GM21447 (cell line): ENCODE measurements around the gene ADCY2.

Source experiments
- ATAC-seq: cut with Tn5 transposase; IDR thresholded peaks from one replicate; pipeline ENCODE4 v1.9.1; 2021; ENCODE audit not compliant: unreplicated experiment

The ADCY2 gene

DNA sequence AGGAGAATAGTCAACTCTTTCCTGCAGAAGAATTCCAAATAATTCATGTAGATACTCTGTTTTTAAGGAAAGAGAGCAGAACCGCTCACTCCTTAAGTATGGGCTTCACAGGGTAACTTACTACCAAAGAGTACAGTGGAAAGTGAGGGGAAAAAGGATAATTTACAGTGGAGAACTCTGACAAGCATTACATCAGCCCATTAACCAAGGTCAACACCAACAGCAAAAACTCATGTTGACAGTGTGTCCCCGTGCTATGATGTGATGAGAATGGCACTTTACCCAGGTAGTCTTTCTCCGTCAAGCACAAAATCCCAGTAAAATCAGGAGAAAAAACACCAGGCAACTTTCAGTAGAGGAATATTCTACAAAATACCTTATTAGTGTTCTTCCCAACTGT is 104.3 kb downstream of the ADCY2 start:
- ATAC-seq, result no peak

DNA sequence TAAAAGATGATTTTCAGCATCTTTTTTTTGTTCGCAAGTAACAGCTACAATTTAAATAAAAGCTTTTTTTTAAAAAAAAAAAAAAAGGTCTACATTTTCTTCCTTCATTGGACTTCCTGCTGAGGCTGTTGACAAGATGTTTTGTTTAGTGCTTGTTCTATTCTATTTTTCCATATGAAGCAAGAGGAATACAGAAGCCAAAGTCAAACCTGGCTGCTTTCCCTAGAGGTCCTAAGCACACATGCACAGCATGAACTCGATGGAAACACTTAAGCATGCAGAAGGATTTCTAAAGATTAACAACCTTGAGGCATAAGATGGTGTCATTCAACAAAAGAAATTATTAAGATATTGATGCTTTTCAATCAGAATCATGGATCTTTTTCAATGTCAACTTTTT is 105.1 kb downstream of the ADCY2 start:
- ATAC-seq, result no peak

DNA sequence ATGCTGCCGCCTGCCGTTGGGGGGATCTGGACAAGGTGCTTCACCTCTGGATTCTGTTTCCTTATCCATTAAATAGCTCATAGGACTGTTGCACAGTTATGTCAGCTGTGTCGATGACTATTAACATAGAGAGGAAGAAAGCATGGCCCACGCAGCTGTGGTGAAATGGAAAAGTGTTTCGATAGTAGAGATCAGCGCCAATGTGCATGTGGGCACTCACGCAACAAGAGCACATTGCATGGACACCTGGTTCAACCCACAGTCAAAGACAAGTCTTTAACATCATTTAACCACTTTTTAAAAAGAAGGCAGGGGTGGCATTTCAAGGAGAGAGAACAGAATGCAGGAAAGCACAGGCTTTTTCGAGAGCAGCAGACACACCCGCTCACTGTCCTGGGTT is 107.6 kb downstream of the ADCY2 start:
- ATAC-seq, result no peak

DNA sequence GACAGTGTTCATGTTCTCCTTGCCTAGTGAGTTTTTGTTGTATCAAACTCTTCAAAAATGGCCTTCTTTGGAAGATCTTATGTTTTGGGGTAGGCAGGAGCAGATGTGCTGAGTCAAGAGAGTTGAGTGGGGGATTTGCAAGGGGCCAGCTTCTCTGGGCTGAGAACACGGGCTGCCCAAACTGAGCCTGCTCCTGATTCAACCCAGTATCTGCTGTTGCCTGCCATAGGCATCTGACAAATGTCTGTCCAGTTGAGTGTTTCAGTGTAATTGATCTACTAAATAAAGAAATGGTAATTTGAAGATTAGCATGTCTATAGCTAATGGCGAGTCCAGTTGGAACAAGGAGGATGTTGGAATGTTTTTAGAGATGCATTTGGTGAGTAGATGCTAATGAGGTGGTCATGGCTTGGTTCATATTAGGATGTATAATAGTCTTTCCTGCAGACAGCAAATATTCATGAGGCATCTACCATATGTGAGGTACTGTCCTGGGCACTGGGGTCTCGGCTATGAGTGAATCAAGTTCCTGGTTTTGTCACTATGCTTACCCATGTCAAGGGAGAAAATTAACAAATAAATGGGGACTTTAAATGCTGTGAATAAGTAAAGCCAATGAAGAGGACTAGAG is 119.5 kb downstream of the ADCY2 start:
- ATAC-seq, result no peak

DNA sequence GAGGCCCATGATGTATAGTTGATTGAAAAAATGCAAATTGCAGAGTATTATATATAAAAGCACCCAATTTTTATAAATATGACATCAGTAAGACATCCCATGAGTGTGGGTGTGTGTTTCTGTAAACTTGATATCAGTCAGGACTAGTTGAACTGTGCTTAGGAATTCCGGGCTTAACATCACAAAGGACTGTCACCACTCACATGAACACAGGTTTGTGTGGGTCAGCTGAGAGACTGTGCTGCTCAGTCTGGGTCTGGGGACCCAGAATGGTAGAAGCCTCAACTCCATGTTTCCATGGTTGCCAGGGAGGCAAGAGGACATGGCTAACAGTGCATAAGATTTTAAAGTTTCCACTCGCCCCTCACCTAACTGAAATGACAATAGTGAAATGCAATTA is 120.3 kb downstream of the ADCY2 start:
- ATAC-seq, result no peak

DNA sequence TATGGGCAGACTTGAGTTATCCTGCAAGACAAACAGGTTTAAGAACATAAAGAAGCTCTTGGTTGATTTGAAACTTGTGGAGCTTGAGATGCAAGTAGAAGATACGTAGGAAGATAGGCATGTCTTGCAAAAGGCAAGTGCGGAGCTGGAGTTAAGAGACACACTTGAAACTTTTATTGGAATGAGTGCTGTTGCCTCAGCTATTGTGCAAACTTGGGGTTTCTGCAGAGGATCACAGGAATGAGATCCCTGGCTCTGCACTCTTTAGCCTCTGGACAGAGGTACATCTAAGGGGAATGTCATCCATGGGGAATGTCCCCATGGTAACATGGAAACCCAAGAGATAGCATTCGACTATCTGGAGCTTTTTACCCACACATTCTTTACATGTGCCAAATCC is 121.1 kb downstream of the ADCY2 start:
- no peak for ATAC-seq

DNA sequence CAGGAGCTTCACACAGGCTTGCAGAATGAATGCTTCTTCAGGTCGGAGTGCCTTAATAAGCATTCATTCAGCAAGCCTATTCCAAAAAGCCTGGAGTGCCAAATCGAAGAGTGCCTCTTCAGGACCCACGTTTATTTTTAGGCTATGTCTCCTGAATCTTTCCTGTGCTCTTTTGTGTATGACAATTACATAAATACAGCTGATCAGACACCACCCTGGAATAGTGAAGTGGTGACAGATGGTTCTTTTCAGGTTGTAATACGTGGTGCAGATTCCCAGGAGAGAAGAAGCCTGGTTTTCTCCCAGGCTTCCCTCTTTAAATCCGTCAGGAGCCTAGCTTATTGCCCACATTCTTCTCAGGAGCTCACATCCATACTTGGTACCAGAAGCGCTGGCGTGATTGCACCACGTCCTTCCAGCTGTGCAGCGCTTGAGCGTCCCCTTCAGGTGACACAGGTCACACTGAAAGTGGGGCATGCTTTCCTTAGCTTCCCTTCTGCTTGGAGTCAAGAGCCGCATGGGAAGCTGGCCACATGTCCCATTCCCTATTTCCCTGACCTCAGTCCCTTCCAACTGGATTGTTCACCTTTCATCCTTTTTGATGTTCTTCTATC is 123.1 kb downstream of the ADCY2 start:
- ATAC-seq, result no peak

DNA sequence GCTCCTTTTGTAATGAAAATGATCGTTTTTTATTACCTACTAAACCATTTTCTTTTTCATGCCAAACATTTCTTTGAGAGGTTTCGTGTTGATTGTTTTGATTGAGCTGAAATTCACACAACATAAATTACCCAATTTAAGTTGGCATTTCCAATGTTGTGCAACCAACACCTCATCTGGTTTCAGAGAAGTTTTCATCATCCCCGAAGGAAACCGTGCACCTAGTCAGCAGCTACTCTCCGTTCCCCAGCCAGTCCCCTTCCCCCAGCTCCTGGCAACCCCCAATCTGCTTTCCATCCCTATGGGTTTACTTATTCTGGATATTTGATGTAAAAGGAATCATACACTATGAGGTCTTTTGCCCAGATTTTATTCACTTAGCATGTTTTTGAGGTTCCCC is 123.6 kb downstream of the ADCY2 start:
- ATAC-seq, result no peak

DNA sequence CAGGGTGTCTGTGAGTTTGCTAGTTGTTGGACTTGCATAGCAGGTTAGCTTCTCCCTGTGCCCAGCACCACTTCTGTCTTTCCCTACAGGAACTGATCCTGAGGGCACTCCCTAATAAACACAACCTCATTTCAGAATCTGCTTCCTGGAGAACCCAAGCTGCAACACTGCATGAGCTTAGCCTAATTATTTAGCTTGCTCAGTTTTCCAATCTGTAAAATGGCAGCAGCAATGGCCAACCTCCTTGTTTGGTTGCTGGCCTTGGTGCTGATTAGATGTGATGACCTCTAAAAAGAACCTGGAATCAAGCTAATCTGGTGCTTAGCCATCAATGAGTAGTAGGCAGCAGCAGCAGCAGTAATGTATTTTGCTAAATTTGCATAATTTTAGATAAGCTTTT is 133.9 kb downstream of the ADCY2 start:
- no peak for ATAC-seq

DNA sequence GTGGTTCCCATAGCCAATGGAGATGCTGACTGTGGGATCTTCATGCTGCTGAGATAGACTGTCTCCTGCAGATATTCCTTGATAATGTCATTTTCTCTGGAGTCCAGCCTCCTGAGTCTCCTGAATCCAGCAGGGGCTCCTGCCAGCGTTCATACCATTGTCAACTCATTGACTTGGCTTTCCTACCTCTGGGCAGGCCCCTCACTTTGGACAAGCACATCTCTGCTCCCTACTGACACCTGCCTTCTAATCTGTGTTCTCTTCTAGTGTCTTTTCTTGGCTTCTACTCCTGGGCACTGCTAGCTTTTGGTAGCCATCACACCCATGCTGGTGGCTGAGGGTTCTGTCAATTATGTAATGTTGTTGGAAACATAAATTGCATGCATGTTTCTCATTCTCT is 138.0 kb downstream of the ADCY2 start:
- ATAC-seq, result no peak

DNA sequence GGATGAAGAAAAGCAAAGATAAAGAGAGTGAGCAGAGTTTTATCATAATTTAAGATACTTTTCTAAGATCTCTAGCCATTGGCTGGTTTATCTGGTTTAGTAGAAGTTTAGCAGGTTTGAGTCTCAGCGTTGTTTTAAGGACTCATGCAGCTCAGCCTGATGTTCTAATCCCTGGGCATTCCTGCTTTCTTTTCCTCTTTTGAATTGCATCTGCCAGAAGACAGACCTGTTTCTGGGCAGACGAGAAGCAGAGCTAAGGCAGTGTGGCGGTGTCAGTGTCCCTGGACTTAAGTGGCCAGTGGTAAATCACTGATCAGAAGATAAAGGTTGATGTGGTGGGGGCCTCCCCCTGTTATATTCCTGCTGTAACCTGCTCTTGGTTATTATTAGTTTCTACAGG is 138.6 kb downstream of the ADCY2 start:
- ATAC-seq, result no peak

DNA sequence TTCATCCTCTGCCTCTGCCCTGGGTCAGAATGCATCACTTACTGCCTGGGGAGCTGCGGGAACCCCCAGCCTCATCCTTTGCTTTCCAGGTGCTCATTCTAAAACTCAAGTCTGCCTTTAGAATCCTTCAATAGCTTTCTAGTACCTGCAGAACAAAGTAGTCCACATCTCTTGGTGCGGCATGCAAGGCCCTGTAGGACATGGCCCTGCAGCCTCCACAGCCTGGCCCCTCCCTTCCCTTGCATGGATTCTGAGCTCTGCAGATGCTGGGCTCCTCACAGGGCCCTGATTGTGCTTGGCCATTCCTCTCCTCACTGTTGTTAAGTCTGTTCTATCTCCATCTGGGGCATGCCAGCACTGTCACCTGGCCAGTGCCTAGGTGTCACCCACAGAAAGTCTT is 141.6 kb downstream of the ADCY2 start:
- no peak for ATAC-seq

DNA sequence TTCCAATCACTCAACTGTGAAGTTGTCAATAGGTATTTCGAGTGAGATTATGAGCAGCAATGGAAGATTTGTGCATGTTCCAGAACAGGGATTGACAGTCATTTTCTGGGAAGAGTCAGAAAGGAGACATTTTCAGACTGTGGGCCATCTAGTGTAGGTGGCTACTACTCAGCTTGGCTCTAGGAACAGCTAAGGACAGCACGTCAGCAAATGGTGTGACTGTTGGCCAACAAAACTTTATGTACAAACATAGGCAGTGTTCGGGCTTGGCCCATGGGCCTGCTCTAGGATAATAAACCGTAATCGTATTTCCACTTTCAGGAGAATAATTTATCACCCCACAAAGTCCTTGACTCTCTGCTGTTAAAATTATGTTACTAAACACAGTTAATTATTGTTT is 143.6 kb downstream of the ADCY2 start:
- no peak for ATAC-seq

DNA sequence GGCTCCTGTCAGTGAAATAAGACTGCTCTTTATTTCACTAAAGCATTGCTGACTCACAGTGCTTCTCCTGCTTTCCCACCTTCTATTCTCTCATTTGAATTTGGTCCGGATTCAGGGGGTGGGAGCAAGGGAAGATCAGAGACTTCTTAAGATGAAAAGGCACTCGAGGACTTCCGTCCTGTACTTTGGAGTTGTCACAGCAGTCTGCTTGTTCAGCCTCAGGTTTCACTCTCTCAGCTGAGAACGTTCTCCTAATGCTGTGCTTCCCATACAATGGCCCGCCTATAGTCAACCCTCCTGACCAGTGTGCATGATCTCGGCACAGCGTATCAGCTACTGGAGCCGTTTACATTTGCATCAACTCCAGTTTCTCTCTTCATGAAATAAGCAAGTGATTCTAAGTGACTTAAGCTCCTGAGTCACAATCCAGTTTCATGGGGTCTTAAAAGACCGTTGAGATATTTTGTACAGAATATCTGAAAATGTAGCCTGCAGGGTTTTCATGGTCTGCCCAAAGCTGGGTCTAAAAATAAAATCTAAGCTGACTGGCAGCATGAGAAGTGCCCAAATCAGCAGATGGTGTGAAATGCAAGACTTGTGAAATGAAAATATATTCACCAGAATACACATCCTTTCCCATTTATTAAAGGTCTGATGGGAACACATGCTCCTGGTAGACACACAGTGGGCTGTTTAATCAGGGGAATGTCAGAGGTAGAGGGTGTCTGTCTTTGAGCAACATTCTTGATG is 145.0 kb downstream of the ADCY2 start:
- no peak for ATAC-seq

DNA sequence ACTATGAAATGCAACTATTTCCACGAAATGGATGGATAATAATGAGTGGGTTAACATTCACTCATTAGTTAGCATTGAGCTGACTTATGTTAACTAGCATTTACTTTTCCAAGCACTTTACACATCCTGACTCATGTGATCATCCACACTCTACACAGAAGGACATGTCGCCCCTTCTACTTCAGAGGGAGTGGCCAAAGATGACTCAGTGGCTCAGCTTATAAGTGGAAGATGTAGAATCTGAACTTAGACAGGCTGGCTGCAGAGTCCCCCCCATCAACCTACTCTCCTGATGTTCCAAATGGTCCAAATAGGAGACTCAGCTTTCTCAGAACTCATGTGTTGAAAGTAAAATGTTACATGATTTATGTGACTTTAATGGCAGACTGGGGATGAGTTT is 146.0 kb downstream of the ADCY2 start:
- ATAC-seq, result no peak

DNA sequence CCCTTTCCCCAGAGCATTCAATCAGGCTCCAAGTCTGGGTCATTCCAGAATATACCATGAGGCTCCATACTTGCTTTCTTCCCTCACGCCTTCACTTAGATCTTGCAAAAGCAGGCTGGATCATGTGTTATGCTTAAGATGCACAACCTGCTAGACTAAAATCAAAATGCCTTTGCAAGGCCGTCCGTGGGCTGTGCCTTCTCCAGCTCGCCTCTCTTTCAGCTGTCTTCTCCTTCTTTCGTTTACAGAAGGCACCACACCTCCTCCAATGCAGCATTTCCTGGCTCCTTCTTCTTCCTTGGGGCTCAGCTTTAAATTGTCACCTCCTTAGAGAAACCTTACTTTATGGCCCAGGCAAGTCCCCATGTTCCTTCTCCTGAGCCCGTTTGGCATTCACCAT is 150.6 kb downstream of the ADCY2 start:
- no peak for ATAC-seq

DNA sequence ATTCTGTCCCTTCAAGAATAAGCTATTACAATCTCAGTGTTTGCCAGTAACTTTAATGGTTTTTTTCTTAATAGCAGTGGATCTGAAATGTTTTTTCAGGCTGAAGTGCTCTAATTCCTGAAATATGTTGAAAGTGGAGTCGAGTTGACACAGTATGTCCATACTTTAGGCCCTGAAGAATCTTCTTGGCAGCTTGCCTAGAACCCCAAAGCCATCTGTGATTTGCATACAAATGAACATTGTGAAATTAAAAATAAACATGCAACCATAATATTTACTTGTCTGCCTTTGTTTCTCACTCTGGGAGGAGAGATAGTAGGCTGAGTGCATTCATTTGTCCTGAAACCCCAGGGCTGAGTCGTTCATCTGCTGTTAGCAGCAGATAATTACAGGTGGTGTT is 152.7 kb downstream of the ADCY2 start:
- no peak for ATAC-seq

DNA sequence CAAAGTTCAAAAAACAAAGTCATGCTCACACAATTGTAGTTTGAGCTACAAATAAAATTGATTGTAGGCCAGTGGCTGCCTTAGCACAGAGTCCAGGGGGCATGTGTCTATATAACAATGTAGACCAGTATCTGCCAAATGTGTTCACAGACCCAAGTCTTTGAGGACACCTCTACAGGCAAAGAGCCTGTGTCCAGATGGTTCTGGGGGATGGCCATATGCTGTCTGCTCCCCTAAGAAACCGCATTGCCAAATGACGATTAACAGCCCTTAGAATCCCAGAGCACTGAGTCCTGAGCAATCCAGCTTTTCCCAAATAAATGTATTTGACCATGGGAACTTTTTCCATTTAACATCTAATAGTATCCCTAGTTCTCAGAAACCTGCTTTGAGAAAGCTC is 169.6 kb downstream of the ADCY2 start:
- ATAC-seq, result no peak

DNA sequence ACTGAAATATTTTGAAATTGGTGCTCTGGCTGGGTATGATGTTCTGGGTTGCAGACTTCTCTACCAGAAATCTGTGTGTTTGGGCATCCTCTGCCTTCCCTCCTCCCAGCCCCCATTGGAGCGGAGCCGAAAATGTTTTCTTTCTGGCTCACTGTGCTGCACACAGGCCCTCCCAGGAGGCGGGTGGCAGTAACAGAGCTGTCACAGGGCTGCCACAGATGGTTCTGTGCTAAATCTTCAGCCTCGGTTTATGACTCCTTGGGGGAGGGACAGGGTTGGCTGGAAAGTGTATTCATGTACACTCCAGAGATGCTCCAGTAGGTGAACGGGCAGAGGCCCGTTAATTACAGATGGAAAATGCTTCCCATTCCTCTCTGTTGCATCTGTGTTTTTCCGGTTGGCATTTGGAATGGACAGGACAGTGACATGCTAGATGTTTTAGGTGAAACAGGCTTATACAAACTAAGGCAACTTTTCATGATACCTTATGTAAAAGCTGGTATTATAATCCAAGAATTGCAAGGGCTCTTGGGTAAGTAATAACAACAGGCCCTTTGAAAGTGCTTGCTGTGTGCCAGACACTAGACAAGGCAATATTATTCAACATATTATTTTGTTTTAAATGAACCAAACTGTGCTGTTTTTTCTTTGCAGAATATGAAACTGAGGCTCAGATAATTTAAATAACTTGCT is 180.2 kb downstream of the ADCY2 start:
- no peak for ATAC-seq

DNA sequence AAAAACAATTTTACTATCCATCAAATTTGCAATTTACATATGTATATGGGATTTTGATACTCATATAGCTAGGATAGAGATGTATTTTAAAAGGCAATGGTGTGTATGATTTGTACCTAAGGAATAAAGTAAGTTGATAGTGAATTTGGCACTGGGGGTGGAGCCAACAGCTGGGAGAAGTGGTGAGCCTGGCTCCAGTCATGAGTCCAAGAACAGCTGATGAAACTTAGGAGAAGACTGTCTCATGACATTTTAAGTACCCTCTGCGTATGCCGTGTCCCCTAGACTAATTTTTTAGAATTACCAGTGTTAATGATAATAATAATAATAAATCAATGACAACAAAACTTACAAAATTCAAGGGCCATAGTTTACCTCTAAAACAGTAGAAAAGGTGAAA is 181.4 kb downstream of the ADCY2 start:
- no peak for ATAC-seq

DNA sequence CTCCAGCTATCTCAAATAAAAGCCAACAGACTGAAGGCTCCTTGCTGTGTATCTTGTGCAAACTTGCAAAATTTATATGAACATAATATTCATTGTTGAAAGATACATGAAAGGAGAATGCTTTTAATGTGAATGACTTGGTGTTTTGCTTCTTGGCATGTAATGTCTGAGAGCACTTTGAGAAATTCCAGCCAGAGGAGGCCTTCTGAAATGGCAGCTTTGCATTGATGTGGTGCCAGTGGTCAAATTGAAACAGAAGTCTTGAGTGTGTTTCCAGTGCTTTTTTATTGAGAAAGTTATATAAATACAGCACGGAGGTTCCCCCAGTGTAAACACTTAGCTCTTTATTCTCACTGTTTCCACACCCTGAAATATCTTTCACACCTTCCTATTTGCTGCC is 182.1 kb downstream of the ADCY2 start:
- no peak for ATAC-seq

DNA sequence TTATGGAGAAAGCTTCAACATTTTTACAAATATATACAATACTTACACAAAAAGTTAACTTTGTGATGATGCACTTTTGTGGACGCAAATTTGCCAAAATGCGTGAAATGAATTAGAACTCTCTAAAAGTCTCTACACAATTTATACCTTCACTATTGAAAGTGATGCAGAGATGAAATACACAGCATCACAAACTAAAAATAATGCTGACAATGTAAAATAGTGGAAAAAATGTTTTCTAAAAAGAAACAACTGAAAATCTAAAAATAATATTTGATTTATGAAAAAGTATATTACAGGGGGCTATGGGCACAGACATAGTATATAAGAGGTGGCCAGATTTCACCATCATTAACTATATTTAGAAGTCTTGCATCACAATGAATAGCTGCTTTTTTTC is 188.8 kb downstream of the ADCY2 start:
- no peak for ATAC-seq
